MM.1S (cell line): ENCODE results near the gene MBD5.

Experiments used
- DNase-seq: peaks from one replicate; pipeline ENCODE4 v3.0.0-alpha.2; 2015
- H2AFZ ChIP-seq: fragments of 300-600 bp; sonication (generic); 2 replicates; pipeline ENCODE4 v1.6.0; 2016; ENCODE audit warnings: antibody characterized with exemption, low read length
- H3F3A ChIP-seq: fragments of 300-600 bp; sonication (generic); 2 replicates; pipeline ENCODE4 v1.6.1; 2016; ENCODE audit warnings: mild to moderate bottlenecking, antibody characterized with exemption, low read length, moderate library complexity, mixed read lengths; ENCODE audit not compliant: insufficient read depth
- H3K27ac ChIP-seq: fragments of 300-600 bp; sonication (generic); 2 replicates; pipeline ENCODE4 v1.5.1; 2016; ENCODE audit warnings: mild to moderate bottlenecking, low read length
- H3K27me3 ChIP-seq: fragments of 300-600 bp; sonication (generic); replicated peaks from 2 replicates; pipeline ENCODE4 v1.6.0; 2016; ENCODE audit warnings: low read length; ENCODE audit not compliant: insufficient read depth
- H3K36me3 ChIP-seq: fragments of 300-600 bp; sonication (generic); replicated peaks from 2 replicates; pipeline ENCODE4 v1.6.1; 2016; ENCODE audit warnings: mild to moderate bottlenecking, low read length, mixed read lengths; ENCODE audit not compliant: insufficient read depth
- H3K4me1 ChIP-seq: fragments of 300-600 bp; sonication (generic); 2 replicates; pipeline ENCODE4 v1.6.1; 2016; ENCODE audit warnings: low read length, mixed read lengths
- H3K4me2 ChIP-seq: fragments of 300-600 bp; sonication (generic); 2 replicates; pipeline ENCODE4 v1.6.0; 2016; ENCODE audit warnings: low read depth, low read length
- H3K4me3 ChIP-seq: fragments of 300-600 bp; sonication (generic); 2 replicates; pipeline ENCODE4 v1.5.1; 2016; ENCODE audit warnings: low read length, mixed read lengths
- H3K79me2 ChIP-seq: fragments of 300-600 bp; sonication (generic); 2 replicates; pipeline ENCODE4 v1.6.1; 2016; ENCODE audit warnings: mixed run types, low read length, mixed read lengths
- H3K9ac ChIP-seq: fragments of 300-600 bp; sonication (generic); 2 replicates; pipeline ENCODE4 v1.6.1; 2016; ENCODE audit warnings: low read length, mixed read lengths
- H3K9me2 ChIP-seq: fragments of 300-600 bp; sonication (generic); replicated peaks from 2 replicates; pipeline ENCODE4 v1.6.1; 2016; ENCODE audit warnings: mild to moderate bottlenecking, low read length, mixed read lengths; ENCODE audit not compliant: insufficient read depth
- H3K9me3 ChIP-seq: fragments of 300-600 bp; sonication (generic); replicated peaks from 2 replicates; pipeline ENCODE4 v1.6.1; 2016; ENCODE audit warnings: mild to moderate bottlenecking, low read length, mixed read lengths; ENCODE audit not compliant: insufficient read depth
- H4K20me1 ChIP-seq: fragments of 300-600 bp; sonication (generic); 2 replicates; pipeline ENCODE4 v1.6.1; 2016; ENCODE audit warnings: mild to moderate bottlenecking, low read length, moderate library complexity, mixed read lengths; ENCODE audit not compliant: insufficient read depth
- EZH2 ChIP-seq: fragments of 300-600 bp; sonication (generic); optimal IDR thresholded peaks from 2 replicates; pipeline ENCODE3; 2017; ENCODE audit warnings: low read depth, mild to moderate bottlenecking, antibody characterized with exemption, low read length, mixed read lengths
- EZH2phosphoT487 ChIP-seq: fragments of 300-600 bp; sonication (generic); IDR thresholded peaks from 2 replicates; pipeline ENCODE4 v1.6.1; 2018; ENCODE audit warnings: antibody characterized with exemption, low read length
- TF ChIP-seq, protein P1 (sequence below): fragments of 300-600 bp; sonication (generic); IDR thresholded peaks from 2 replicates; pipeline ENCODE4 v1.5.1; 2016; ENCODE audit warnings: antibody characterized with exemption, low read length, mixed read lengths

MBD5 gene

DNA sequence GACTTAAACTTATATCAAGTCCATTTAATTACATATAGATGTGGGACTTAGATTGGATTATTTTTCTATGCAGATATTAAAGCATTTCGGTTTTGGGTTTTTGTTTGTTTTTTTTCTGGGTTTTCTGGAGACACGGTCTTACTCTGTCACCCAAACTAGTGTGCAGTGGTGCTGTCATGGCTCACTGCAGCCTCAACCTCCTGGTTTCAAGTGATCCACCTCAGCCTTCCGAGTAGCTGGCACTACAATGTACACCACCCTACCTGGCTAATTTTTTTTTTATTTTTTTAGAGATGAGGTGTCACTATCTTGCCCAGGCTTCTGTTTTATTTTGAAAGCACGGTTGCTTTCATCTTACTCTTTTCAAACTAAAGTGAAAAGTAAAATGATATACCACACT is 281.6 kb downstream of the MBD5 start:
- Histone ChIP-seq H3F3A (no peaks in the 10 kb centered on the region), H4K20me1 (no peaks in the 10 kb centered on the region), H3K27me3 (no peaks in the 10 kb centered on the region), H3K27ac (no peak overlapping the region), H3K9me2 (no peaks in the 10 kb centered on the region), H3K79me2 (no peaks in the 10 kb centered on the region), H3K9me3 (no peaks in the 10 kb centered on the region), H3K4me1 (no peaks in the 10 kb centered on the region), H3K9ac (no peak overlapping the region), H3K4me2 (no peak overlapping the region), H2AFZ (no peak overlapping the region), H3K4me3 (no peak overlapping the region), H3K36me3 (no peaks in the 10 kb centered on the region)
- no peak for TF ChIP-seq EZH2phosphoT487
- TF ChIP-seq EZH2 = no peak
- TF ChIP-seq, protein P1, sequence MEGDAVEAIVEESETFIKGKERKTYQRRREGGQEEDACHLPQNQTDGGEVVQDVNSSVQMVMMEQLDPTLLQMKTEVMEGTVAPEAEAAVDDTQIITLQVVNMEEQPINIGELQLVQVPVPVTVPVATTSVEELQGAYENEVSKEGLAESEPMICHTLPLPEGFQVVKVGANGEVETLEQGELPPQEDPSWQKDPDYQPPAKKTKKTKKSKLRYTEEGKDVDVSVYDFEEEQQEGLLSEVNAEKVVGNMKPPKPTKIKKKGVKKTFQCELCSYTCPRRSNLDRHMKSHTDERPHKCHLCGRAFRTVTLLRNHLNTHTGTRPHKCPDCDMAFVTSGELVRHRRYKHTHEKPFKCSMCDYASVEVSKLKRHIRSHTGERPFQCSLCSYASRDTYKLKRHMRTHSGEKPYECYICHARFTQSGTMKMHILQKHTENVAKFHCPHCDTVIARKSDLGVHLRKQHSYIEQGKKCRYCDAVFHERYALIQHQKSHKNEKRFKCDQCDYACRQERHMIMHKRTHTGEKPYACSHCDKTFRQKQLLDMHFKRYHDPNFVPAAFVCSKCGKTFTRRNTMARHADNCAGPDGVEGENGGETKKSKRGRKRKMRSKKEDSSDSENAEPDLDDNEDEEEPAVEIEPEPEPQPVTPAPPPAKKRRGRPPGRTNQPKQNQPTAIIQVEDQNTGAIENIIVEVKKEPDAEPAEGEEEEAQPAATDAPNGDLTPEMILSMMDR = no peak
- no peak for DNase-seq

DNA sequence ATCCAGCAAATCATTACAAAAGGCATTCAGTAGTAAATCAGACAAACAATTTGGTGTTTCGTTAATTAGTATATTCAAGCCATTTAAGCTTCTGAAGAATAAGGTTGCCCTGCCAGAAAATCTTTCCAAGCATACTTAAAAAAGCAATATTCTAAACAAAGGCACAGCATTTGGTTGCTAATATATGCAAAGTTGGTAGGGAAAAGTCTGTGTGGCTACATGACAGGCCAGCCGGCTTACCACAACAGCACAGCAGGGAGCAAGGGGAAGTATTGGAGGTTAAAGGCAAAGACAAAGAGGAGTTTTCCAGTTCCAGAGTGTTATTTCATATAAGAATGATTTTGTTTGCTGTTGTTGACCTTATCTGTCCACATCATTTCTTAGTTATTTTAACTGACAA is 282.3 kb downstream of the MBD5 start:
- Histone ChIP-seq H3K4me3 (no peak overlapping the region), H3K4me1 (no peaks in the 10 kb centered on the region)
- no peak for DNase-seq

DNA sequence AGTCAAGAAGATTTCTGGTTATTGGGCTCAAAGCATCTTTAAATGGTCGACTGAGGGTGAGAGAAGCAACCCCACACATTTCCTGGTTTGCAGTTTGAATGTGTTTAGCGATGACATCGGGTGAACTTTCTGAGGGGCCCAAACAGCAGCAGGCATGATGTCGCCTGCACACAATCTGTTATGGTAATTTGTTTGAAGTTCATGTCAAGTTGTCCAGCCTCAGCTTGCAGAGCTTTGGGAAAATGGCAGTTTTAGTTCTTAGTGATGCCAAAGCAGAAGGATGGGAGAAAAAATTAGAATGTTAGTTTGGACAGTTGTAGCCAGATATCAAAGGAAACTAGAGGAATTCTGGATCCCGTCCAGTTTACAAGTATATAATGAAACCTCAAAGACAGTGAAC is 284.6 kb downstream of the MBD5 start:
- H3K9me3 ChIP-seq = no peaks in the 10 kb centered on the region
- no peaks in the 10 kb centered on the region for H3K4me1 ChIP-seq
- TF ChIP-seq, protein P1 = no peak
- TF ChIP-seq EZH2 (no peak), EZH2phosphoT487 (no peak)
- no peaks in the 10 kb centered on the region for H3K9me2 ChIP-seq
- DNase-seq = no peak
- no peaks in the 10 kb centered on the region for H4K20me1 ChIP-seq
- no peak overlapping the region for H3K9ac ChIP-seq
- H3K27me3 ChIP-seq = no peaks in the 10 kb centered on the region
- H3K4me3 ChIP-seq = no peak overlapping the region
- no peak overlapping the region for H3K4me2 ChIP-seq
- no peak overlapping the region for H2AFZ ChIP-seq
- H3F3A ChIP-seq = no peaks in the 10 kb centered on the region
- H3K27ac ChIP-seq = no peak overlapping the region
- H3K79me2 ChIP-seq = no peaks in the 10 kb centered on the region
- no peaks in the 10 kb centered on the region for H3K36me3 ChIP-seq

More for the DNA sequence above, 282.3 kb downstream of the MBD5 start:
- Histone ChIP-seq H2AFZ (no peak overlapping the region), H3K9me3 (no peaks in the 10 kb centered on the region), H3K27ac (no peak overlapping the region), H4K20me1 (no peaks in the 10 kb centered on the region), H3K27me3 (no peaks in the 10 kb centered on the region), H3F3A (no peaks in the 10 kb centered on the region), H3K79me2 (no peaks in the 10 kb centered on the region), H3K4me2 (no peak overlapping the region), H3K9me2 (no peaks in the 10 kb centered on the region), H3K9ac (no peak overlapping the region), H3K36me3 (no peaks in the 10 kb centered on the region)
- TF ChIP-seq, protein P1 = no peak
- TF ChIP-seq EZH2phosphoT487 (no peak), EZH2 (no peak)
